ENCODE data around the gene SHISA6.
"Not testable (repeated sequence)": the region's sequence is repeated elsewhere in the genome, so short reads cannot be mapped to it uniquely, and the experiment has no call there.

Gene SHISA6

DNA sequence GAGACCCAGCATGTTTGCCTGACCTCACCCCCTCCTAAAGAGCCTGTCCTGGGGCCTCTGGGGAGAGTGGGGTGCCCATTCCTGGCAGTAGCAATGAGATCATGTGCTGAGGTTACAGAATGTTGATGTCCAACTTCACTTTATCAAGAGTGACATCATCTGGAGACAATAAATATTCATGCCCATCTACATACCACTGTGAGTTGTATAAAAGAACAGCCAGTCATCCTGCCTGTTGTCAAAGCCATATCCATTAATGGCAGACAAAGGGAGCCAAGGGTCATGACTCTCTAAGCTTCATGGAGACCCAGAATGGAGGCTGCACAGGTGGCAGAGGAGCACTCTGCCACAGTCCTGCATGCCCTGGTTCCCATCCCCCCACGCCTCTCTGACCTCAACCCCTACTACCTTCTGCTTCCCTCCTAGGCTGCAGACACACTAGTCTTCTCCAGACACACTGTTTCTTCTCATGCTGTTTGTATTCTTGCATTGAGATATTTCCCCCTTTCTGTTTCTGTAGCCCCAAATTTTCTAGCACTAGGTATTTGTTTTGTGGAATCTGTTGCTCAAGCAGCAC, 27.1 kb downstream of the SHISA6 start:
- no peak for DNase-seq (ENCODE audit: low read depth)

DNA sequence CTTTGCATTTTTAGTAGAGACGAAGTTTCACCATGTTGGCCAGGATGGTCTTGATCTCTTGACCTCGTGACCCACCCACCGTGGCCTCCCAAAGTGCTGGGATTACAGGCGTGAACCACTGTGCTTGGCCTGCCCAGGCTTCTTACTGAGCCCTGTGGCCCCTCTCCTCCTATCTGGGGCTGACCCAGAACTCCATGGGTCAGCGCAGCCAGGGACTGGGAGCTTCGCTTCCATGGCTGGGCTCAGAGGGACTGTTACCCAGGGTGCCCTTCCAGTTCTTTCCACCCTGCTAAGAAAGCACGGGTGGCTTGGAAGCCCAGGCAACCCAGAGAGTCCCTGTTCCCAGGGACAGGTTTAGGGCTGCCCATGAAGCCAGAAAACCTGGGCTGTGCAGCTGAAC, 28.2 kb downstream of the SHISA6 start:
- DNase-seq (ENCODE audit: low read depth): no peak

DNA sequence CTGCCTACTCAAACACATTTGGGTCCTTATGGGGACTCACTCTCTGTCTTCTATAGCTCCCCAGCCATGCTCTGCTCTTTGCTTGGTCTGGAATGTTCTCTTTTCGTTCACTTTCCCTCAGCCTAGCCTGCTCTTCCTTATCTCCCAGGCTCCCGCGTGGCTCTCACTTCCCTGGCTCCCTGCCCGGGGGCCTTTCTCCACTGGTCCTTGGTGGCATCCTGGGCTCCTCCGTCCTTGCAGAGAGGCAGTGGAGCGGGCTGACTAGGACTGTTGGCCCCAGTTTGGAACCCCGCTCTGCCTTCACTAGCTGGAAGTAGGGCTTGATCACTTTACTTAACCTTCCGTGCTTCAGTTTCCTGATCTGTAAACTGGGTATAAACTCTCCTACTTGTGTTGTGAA, 31.2 kb downstream of the SHISA6 start:
- DNase-seq (ENCODE audit: low read depth): no peak

DNA sequence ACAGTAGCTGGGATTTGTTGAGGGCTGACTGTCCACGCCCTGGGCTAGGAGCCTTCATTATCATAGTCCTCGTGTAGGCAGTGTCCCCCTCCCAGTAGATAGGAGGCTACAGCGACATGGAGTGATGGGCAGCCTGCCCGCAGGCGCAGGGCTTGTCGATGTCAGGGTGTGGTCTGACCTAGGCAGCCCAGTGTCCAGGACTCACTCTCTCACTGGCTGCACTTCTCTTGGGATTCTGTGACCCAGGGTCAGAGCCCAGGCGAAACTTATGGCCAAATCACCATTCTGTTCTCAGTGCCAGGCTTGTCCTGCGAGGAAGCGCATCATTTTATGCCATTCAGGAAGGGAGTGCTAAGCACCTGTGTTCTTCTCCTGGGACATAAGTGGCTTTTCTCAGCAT, 32.6 kb downstream of the SHISA6 start:
- DNase-seq (ENCODE audit: low read depth): no peak

DNA sequence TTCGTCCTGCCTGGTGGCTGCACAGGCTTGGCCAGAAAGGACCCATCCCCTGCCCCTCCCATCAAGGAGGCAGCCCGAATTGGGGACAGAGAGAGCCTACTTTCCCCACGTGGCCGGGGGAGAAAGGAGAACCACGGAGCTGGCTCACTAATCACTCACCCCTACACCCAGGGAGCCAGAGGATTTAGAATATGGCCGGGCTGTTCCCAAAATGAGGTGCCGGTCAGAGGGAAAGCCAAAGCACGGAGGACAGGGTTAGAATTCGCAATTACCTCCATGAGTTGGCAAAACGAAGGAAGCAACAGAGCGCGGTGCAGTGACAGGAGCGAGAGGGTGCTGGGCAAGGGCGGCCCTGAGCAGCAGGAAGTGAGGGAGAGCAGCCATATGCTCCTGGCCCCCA, 33.1 kb downstream of the SHISA6 start:
- no peak for DNase-seq (ENCODE audit: low read depth)

DNA sequence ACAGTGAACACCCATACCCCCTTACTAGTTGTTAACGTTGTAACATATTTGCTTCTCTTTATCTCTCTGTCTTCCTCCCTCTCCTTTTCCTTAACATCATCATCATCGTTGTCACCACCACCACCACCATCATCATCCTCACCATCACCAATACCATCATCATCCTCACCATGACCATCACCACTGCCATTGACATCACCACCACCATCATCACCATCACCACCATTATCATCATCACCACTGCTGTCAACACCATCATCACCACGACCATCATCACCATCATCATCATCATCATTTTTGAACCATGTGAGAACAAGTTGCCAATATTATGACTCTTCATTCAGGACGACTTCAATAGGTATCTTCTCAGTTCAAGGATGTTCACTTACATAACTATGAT, 35.5 kb downstream of the SHISA6 start:
- no peak for DNase-seq (ENCODE audit: low read depth)

DNA sequence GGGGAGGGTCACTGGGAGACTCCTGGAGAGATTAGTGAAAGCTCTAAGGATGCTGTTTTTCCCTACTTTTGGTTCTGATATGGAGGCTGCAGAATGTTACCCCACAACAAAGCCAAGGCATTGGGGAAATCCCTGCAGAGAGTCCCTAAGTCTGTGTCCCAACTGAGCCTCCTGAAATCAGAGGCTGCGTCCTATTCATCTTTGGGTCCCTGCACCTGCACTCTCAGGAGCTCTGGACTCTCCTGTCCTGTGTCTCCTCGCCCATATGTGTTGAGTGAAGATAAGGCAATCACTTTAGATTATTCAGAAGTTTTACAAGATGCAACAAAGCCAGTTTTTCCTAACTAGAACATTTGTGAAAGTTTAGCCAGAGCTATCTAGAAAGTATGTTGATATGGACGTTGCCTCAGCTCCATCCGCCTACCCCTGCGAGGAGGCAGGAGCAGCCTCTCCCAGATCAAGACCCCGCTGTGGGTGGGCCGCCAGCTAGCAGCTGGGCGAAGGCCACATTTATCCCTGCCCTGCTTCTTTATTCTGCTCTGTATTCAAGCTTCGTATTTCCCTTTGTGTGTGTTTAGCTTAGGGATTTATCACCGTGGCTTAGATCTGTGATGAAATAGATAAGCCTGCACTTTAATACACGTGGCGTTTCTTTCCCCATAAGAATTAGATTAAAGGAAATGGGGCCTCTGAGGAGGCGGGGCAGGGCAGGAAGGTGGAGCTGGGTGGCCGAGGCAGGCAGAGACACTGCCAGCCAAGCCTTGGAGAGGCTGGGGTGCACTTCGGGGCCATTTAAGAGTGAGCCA, 37.4 kb downstream of the SHISA6 start:
- DNase-seq (ENCODE audit: low read depth): no peak

DNA sequence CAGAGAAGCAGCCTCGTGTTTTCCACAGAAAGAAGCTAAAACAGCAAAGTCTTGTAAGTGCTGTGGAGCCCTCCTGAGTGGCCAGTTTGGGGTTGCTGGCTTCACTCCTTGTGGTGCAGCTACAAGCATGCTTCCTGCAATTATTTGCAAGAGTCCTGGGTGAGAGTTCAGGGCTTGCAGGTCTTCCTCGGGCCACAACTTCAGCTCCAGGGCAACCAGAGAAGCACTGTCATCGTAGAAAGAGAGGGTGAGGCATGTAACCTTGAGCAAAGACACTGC, 37.9 kb downstream of the SHISA6 start:
- DNase-seq (ENCODE audit: low read depth): no peak

DNA sequence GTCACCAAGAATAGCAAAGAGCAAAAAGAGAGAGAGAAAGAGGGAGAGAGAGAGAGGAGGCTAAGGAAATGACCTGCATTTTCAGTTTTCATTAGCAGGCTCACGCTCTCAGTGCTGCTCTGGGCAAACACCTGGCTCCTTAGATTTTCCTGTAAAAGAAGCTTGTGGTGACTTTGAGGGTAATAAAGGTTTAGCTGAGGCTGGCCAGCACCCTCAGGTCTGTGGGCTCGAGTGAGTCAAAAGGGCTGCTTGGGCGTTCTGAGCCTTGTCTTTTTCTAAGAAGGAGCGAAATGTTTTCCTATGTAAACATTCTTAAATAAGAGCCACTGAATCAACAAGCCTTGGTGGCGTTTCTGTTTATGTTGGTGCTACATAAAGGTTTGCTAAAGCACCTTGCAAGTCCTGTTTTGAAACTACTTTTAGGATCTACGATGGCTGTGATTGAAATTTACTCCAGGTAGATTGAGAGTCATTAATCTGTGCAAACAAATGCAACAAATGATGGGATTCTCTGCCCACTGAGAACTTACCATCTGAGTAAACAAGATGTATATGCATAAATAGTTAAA, 38.8 kb downstream of the SHISA6 start:
- DNase-seq (ENCODE audit: low read depth): no peak

DNA sequence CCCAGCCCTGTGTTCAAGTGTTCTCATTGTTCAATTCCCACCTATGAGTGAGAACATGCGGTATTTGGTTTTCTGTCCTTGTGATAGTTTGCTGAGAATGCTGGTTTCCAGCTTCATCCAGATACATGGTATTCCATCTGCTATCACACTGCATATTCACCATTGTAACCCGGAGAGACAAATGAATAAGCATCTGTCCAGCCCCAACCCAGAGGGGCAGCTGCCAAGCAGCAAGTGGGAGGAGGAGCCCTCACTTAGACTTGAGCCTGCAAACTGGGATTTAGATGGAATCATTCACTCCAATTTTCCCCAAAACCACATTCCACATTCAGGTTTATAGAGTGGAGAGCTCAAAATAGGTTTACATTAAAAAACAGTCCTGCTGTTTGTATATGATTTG, 41.6 kb downstream of the SHISA6 start:
- DNase-seq (ENCODE audit: low read depth): no peak

DNA sequence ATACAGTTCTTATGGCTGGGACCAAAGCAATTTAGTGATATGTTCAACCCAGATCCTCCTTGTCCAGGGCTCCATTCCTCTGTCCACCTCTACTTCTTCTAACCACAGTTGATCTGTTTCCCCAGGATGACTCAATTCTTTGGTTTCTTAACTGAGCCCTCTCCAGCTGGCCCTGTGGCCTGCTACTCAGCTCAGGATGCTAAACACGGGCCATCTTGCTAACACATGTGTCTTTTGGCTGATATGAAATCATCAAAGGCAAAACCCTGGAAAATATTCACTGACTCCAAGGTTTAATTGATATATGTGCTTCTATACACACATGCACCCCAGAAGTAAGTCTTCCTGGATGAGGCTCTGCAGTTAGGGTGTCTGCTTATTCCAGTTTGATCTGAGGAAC, 43.8 kb downstream of the SHISA6 start:
- no peak for DNase-seq (ENCODE audit: low read depth)

DNA sequence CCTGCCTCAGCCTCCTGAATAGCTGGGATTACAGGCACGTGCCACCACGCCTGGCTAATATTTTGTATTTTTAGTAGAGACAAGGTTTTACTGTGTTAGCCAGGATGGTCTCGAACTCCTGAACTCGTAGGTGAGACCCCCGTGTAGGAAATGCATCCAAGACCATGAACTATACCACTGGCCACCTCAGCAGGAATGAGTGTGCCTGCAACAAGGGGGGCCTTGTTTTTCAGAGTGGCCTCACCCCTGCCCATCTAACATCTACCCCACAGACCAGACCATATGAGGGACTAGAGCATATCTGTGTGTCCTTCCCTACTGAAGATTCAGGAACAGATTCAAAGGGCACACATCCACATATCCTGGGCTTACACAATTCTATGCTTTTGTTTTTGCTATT, 44.9 kb downstream of the SHISA6 start:
- DNase-seq (ENCODE audit: low read depth): no peak

DNA sequence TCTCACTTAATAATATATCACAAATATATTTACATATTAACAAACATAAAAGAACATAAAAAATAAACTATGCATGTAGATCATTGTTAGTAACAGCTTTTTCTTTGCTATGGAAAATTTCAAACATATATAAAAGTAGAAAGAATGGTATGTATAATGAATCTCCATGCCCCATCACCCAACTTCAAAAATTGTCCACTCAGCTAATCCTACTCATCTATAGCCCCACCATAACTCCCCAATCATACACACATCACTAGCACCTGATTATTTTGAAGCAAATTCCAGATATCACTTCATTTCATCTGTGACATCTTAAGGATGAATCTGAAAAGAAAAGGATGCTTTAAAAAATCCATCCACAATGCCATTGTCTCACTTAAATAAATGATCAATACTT, 46.8 kb downstream of the SHISA6 start:
- no peak for DNase-seq (ENCODE audit: low read depth)

DNA sequence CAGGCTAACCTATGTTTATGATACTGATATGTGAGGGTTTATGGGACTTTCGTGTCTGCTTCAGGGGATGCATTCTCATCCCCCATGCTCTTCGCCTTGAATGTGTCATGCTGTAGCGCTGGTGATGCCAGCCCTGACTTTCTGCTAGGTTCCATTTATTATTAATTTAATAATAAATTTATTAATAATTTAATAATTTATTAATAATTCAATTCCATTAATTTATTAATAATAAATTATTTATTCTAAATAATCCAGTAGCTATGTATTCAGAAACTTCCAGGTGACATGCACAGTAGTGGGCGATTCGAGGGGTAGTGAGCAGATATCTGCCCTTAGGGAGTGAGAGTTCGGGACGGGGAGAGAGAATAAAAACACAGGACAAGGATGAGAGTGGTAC, 49.8 kb downstream of the SHISA6 start:
- DNase-seq (ENCODE audit: low read depth): no peak

DNA sequence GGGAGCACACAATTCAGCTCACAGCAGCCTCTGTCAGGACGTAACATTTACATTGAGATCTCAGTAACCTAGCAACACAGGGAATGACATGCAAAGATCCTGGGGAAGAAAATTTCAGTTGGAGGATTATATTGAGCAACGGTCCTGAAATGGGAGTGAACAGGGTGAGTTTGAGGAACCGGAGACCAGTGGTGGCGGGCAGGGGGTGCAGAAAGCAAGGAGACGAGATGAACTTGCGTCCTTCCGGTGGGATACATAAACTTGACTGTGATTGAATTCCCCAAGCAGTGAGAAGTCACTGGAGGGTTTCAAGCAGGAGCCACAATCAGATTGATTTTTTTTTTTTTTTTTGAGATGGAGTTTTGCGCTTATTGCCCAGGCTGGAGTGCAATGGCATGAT, 51.5 kb downstream of the SHISA6 start:
- no peak for DNase-seq (ENCODE audit: low read depth)

DNA sequence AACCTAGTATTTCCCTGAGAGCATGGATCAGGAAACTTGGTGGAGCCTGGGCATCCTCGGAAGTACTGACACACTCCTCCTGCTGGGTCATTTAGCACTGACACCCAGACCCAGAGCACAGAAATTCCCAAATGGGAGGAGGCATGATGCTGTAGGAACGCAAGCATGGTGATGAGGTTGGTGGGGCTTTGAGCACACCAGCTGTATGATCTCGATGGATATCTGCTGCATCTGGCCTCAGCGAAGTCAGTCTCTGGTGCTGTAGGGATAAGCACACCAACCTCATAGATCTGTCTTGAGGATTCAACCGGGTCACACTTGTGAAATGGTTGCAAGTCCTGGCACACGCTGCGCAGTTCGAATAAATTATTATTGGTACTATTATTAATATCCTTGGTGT, 52.5 kb downstream of the SHISA6 start:
- no peak for DNase-seq (ENCODE audit: low read depth)

DNA sequence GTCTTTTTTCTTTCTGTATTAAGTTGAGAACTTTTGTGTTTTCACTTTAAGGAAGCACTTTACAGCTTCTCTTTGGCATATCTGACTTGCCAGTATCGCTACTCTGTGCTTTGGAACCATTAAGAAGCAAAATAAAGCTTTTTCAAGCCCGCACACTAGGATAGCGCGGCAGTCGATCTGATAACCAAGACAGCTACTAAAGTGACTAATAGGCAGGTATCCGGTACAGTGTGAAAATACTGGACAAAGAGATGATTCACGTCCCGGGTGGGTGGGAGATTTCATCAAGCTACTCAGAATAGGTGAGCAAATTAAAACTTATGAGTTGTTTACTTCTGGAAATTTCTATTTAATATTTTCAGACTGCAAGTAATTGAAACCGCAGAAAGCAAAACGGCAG, 53.8 kb downstream of the SHISA6 start:
- DNase-seq (ENCODE audit: low read depth): no peak

DNA sequence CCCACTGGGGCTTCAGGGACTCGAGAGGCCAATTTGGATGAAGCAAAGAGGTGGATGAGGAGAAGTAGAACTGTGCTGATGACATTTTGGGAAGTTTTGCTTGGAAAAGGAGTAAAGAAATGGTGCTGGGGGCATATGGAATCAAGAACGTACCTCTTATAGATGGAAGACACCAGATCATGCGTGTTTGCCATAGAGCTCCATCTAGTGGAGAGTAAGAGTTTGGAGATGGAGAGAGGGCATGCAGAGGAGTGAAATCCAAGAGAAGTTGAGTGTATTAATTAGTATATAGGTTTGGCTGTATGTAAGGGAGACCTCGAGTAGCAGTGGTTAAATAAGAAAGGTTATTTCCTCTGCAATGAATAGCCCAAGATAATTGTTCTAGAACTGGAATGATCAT, 56.0 kb downstream of the SHISA6 start:
- DNase-seq (ENCODE audit: low read depth): no peak

DNA sequence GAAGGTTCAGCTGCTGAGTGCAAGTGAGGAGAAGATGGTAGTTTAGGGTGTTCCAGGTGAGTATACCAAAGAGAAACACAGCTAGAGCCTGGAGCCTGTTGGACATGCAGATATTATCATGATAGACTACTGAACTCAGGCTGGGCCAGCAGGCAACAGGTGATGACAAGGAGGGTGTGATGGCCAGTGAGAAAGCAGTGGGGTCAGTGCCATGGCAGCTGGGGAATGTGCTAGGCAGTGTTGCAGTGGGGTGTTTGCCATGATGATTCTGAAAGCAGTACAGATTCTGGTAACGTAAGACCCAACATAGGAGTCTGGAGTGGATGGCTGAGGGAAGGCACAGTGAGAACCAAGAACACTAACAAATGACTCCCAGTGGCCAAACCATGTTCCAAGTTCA, 57.4 kb downstream of the SHISA6 start:
- DNase-seq (ENCODE audit: low read depth): no peak

DNA sequence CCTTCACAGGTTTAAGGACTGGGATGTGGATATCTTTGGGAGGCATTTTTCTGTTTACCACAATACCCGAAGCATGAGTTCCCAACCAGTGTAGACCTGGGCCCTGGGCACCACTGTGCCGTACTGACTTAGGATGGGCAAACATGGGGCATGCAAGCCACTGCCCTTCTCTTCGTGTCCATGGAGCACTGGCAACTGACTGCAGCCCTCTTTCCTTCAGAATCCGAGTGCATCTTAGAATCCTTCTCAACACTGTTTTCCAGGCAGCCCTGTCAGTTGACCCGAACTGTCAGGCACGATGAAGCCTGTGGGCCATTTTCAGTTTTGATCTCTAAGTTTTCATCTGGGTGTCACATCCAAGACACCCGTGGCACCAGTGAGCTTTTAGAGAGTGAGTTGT, 59.2 kb downstream of the SHISA6 start:
- no peak for DNase-seq (ENCODE audit: low read depth)

DNA sequence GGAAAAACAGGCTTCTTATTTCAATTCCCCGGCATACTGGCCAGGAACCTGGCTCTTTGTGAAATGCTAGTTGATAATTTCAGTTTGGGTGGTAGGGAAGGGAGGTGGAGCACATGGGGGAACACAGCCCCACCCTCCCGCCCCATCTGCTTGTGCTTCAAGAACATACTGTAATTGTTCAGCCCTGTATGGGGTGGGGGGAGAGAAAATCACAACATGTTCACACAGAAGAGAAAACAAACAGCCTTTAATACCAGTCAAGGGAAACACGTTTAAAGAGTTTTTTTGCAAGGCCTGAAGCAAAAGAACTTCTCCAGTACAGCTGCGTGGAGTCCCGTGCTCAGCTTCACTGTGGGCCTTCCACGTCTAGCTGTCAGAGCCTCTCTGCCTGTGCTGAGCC, 59.7 kb downstream of the SHISA6 start:
- no peak for DNase-seq (ENCODE audit: low read depth)

DNA sequence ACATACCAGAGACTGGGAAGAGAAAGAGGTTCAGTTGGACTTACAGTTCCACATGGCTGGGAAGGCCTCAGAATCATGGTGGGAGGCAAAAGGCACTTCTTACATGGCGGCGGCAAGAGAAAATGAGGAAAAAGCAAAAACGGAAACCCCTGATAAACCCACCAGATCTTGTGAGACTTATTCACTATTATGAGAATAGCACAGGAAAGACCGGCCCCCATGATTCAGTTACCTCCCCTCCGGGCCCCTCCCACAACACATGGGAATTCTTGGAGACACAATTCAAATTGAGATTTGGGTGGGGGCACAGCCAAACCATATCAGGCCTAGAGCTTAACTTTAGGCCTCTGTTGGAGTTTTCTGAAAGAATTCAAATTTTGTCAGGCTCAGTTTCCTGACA, 60.9 kb downstream of the SHISA6 start:
- not testable (repeated sequence) for DNase-seq (ENCODE audit: low read depth)

DNA sequence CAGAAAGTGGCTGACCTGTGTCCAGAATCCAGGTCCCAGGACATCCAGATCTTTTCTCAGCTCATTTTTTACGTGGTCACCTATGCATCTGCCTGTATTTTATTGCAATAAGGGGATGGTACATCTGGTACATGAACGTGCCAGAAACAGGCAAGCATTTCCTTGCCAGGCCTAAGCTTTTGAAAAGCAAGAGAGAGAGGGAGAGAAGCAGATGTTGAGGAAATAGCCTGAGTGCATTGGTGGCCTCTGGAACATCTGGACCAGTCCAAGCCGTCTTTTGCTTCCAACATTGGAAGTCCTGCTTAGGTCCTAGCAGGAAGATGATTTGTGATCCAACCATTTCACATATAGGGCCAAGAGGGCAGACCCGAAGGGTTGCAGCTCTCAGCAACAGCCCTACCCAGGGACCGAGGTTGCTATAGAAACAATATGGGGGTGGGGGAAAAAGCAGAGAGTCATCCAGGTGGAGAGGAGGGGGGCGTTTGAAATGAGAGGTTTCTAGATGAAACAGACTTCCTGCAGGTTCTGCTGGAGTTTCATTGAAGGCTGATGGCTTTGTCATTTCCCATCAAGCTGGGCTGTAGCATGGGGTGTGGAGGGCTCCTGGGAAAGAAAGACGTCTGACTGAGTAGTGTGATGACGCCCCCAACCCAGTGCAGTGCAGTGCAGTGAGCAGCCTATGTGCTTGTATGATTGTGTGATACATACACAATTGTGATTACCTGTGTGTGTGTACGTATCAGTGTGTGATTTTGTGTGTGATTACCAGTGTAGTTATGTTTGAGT, 61.6 kb downstream of the SHISA6 start:
- no peak for DNase-seq (ENCODE audit: low read depth)
